HepG2 (cell line): ENCODE measurements around the gene MTHFR. TPM values are rescaled to one million over a fixed set of nuclear protein-coding genes. Genes with fewer than 3 reads are reported as not detected.

Experiments
- AHR ChIP-seq: IDR thresholded peaks from 2 replicates; pipeline ENCODE4 v1.6.1; 2018; ENCODE audit warnings: missing genetic modification reagents, missing compliant biosample characterization
- ARID5B ChIP-seq: IDR thresholded peaks from 2 replicates; pipeline ENCODE4 v1.4.0; 2020; ENCODE audit warnings: mild to moderate bottlenecking, missing genetic modification reagents
- ATF4 ChIP-seq, 2 experiments: fragments of 450-650 bp in 1 of 2; sonication (generic) in 1 of 2; formaldehyde crosslinking; IDR thresholded peaks; 2 replicates each; pipeline versions ENCODE4 v1.5.0 to v1.8.0; 2020 to 2022; ENCODE audit warnings: mild to moderate bottlenecking in 1 of 2, missing genetic modification reagents in 1 of 2
- CBX5 ChIP-seq: sonication (generic); formaldehyde crosslinking; IDR thresholded peaks from 2 replicates; pipeline ENCODE4 v1.4.0; 2020; ENCODE audit warnings: missing genetic modification reagents, borderline replicate concordance
- GATAD1 ChIP-seq: IDR thresholded peaks from 2 replicates; pipeline ENCODE4 v1.6.1; 2016; ENCODE audit warnings: missing genetic modification reagents, missing compliant biosample characterization
- HIVEP1 ChIP-seq: sonication (generic); formaldehyde crosslinking; IDR thresholded peaks from 2 replicates; pipeline ENCODE4 v1.4.0; 2020; ENCODE audit warnings: mild to moderate bottlenecking, missing genetic modification reagents
- IKZF5 ChIP-seq: IDR thresholded peaks from 2 replicates; pipeline ENCODE4 v1.6.1; 2018; ENCODE audit warnings: missing genetic modification reagents, mild to moderate bottlenecking, missing compliant biosample characterization
- KDM4B ChIP-seq: sonication (generic); formaldehyde crosslinking; IDR thresholded peaks from 2 replicates; pipeline ENCODE4 v1.4.0; 2020; ENCODE audit warnings: missing genetic modification reagents
- KDM5A ChIP-seq: fragments of 200-600 bp; sonication (generic); IDR thresholded peaks from 2 replicates; pipeline ENCODE4 v1.7.0; 2018; ENCODE audit warnings: antibody characterized with exemption, mild to moderate bottlenecking, low read length, borderline replicate concordance
- NR2F6 ChIP-seq, 2 experiments: IDR thresholded peaks; 2 replicates each; pipeline ENCODE4 v1.6.1; 2016; ENCODE audit warnings: antibody characterized with exemption in 1 of 2, mild to moderate bottlenecking in 1 of 2
- RARA ChIP-seq: IDR thresholded peaks from 2 replicates; pipeline ENCODE4 v1.6.1; 2016; ENCODE audit warnings: missing genetic modification reagents, missing compliant biosample characterization
- RBFOX2 ChIP-seq: fragments of 200-400 bp; formaldehyde crosslinking; IDR thresholded peaks from 2 replicates; pipeline ENCODE4 v1.6.1; 2017; ENCODE audit warnings: low read depth, mild to moderate bottlenecking, low read length
- RXRA ChIP-seq: sonication (generic); formaldehyde crosslinking; IDR thresholded peaks from 2 replicates; pipeline ENCODE4 v1.5.1; 2020; ENCODE audit warnings: missing genetic modification reagents
- SYNCRIP ChIP-seq: fragments of 200-400 bp; formaldehyde crosslinking; IDR thresholded peaks from 2 replicates; pipeline ENCODE4 v1.6.1; 2018; ENCODE audit warnings: mild to moderate bottlenecking, low read depth, low read length; ENCODE audit not compliant: insufficient read depth
- TARDBP ChIP-seq: sonication (generic); formaldehyde crosslinking; IDR thresholded peaks from 2 replicates; pipeline ENCODE4 v1.8.0; 2022; ENCODE audit warnings: mild to moderate bottlenecking, missing genetic modification reagents
- ZBTB38 ChIP-seq: sonication (generic); formaldehyde crosslinking; IDR thresholded peaks from 2 replicates; pipeline ENCODE4 v1.5.1; 2020; ENCODE audit warnings: mild to moderate bottlenecking, missing genetic modification reagents
- ZBTB46 ChIP-seq: sonication (generic); formaldehyde crosslinking; IDR thresholded peaks from 2 replicates; pipeline ENCODE4 v1.4.0; 2020; ENCODE audit warnings: mild to moderate bottlenecking, missing genetic modification reagents, borderline replicate concordance
- ZC3H13 ChIP-seq: sonication (generic); formaldehyde crosslinking; IDR thresholded peaks from 2 replicates; pipeline ENCODE4 v1.8.1; 2023; ENCODE audit warnings: mild to moderate bottlenecking, missing genetic modification reagents, moderate library complexity
- ZNF225 ChIP-seq: sonication (generic); formaldehyde crosslinking; IDR thresholded peaks from 2 replicates; pipeline ENCODE4 v1.4.0; 2020; ENCODE audit warnings: mild to moderate bottlenecking, missing genetic modification reagents
- ZNF792 ChIP-seq: IDR thresholded peaks from 2 replicates; pipeline ENCODE4 v1.6.1; 2016
- polyA plus RNA-seq, 8 experiments: library from polyadenylated mRNA; depleted of rRNA in 3 of 8; stranded (reverse) in 7 of 8; unstranded in 1 of 8; fragments of >200 nt; fragmentation: Illumina TruSeq in 4 of 8; extraction: Trizol in 4 of 8; gene quantifications; 2 replicates each; pipeline versions ENCODE4 v1.2.1 to v1.2.3, GENCODE V29; 2011 to 2016; ENCODE audit warnings: low read depth in 4 of 8, missing spikeins in 1 of 8, mixed read lengths in 1 of 8; ENCODE audit not compliant: insufficient read depth in 1 of 8
- total RNA-seq, 5 experiments: library from RNA; depleted of rRNA; stranded (reverse); fragments of >200 nt; fragmentation: Illumina TruSeq; extraction: Trizol; gene quantifications; 2 replicates each; pipeline ENCODE4 v1.2.3, GENCODE V29; 2016; ENCODE audit warnings: low read depth in 1 of 5

MTHFR gene
- total and polyA plus RNA-seq, 2 of the 13 experiments (the other 11 are each of a cell fraction or from before 2014, with no cell fraction given), result 3.8 to 8.2 TPM

GRCh38 chr1:11838349-11839272 is 32.8 kb upstream of the MTHFR start (continued):
- TF ChIP-seq ARID5B (CRISPR knock-in tag), result 0 out of 2 replicates have a peak, but pooled peaks have one; percentile 29
- TF ChIP-seq KDM5A, result no peak
- TF ChIP-seq AHR (CRISPR knock-in tag), result 0 out of 2 replicates have a peak, but pooled peaks have one; percentile 38
- peak in 1 of 2 experiments; percentile 53; a peak in 1 of 4 replicates for TF ChIP-seq ATF4 (CRISPR knock-in tag; IDR thresholded peaks at IDR 0.05)
- 0 out of 2 replicates have a peak, but pooled peaks have one; percentile 9 for TF ChIP-seq RARA (CRISPR knock-in tag)
- 0 out of 2 replicates have a peak, but pooled peaks have one; percentile 25 for TF ChIP-seq RBFOX2
- no peak for TF ChIP-seq ZNF792 (CRISPR knock-in tag)
- TF ChIP-seq RXRA (CRISPR knock-in tag), result peak; percentile 17; the same call in 1 of the 2 replicates
- peak; percentile 52; the same call in 1 of the 2 replicates for TF ChIP-seq IKZF5
- no peak for TF ChIP-seq SYNCRIP
- TF ChIP-seq TARDBP (CRISPR knock-in tag), result 0 out of 2 replicates have a peak, but pooled peaks have one; percentile 23
- peak; percentile 55; the same call in 1 of the 2 replicates for TF ChIP-seq ZNF225
- TF ChIP-seq ZBTB46 (CRISPR knock-in tag), result 0 out of 2 replicates have a peak, but pooled peaks have one; percentile 53
- peak; percentile 87 for TF ChIP-seq ZBTB38
- no peak for TF ChIP-seq NR2F6 (IDR thresholded peaks at IDR 0.05)
- peak; percentile 31; the same call in 1 of the 2 replicates for TF ChIP-seq NR2F6 (CRISPR knock-in tag; IDR thresholded peaks at IDR 0.05)
- TF ChIP-seq CBX5 (CRISPR knock-in tag), result peak; percentile 73; the same call in 1 of the 2 replicates
- no peak for TF ChIP-seq HIVEP1 (CRISPR knock-in tag)
- no peak for TF ChIP-seq ZC3H13
- TF ChIP-seq KDM4B (CRISPR knock-in tag), result 0 out of 2 replicates have a peak, but pooled peaks have one; percentile 35
- TF ChIP-seq GATAD1 (CRISPR knock-in tag), result 0 out of 2 replicates have a peak, but pooled peaks have one; percentile 44
